Astrocyte of the hippocampus (primary cell): ENCODE measurements around the gene TAF3.
A peak's percentile ranks its signal among the peaks of the same experiment; 100 is the strongest.

Experiments
- DNase-seq: peaks from one replicate; pipeline ENCODE4 v3.0.0; 2011; ENCODE audit warnings: low read depth, low spot score

Gene TAF3

DNA sequence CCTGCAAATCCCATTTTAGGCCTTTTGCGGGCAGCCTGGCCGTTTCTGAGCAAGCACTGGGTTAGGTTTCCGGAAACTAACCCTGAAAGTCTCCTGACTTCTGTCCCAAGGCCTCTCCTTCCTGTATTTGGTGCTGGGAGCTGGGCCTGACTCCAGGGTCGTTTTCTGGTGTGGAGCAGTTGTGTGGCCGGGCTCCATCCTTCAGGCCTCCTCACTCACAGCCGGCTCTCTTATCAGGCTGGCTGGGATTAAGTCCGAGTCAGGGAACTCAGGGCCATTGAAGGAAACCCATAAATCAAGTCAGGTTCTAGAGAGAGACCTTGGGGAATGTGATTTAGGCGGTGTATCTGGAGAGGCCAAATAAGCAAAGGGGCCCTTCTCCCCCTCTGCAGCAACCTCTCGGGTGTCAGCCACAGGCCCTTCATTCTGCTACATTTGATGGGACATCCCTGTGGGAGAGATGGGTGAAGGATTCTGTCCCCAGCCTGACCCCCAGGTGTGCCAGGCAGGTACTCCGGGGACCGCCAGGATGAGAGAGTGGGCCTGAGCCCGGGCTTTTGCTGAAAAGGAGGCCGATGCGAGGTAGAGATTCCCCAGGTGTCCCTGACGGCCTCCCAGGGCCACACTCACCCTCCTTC, 239.4 kb downstream of the TAF3 start:
- no peak for DNase-seq

DNA sequence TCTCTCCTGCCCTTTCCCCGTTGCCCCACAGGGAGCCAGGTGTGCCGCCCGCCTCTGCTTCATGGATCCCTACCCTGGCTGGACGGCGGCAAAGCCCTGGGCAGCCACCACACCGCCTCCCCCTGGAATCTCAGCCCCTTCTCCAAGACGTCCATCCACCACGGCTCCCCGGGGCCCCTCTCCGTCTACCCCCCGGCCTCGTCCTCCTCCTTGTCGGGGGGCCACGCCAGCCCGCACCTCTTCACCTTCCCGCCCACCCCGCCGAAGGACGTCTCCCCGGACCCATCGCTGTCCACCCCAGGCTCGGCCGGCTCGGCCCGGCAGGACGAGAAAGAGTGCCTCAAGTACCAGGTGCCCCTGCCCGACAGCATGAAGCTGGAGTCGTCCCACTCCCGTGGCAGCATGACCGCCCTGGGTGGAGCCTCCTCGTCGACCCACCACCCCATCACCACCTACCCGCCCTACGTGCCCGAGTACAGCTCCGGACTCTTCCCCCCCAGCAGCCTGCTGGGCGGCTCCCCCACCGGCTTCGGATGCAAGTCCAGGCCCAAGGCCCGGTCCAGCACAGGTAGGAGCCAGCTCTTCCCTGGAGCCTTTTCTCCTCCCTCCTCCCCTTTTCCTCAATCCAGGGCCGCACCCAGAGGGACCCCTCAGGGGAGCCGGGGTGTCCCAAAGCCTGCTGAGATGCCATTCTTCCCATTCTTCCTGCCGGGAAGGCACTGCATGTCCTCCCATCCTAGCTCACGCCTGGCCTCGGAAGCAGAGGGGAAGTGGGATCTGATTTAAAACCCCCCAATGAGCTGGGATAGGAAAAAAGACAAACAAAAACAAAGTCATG, 240.2 kb downstream of the TAF3 start:
- DNase-seq = no peak

DNA sequence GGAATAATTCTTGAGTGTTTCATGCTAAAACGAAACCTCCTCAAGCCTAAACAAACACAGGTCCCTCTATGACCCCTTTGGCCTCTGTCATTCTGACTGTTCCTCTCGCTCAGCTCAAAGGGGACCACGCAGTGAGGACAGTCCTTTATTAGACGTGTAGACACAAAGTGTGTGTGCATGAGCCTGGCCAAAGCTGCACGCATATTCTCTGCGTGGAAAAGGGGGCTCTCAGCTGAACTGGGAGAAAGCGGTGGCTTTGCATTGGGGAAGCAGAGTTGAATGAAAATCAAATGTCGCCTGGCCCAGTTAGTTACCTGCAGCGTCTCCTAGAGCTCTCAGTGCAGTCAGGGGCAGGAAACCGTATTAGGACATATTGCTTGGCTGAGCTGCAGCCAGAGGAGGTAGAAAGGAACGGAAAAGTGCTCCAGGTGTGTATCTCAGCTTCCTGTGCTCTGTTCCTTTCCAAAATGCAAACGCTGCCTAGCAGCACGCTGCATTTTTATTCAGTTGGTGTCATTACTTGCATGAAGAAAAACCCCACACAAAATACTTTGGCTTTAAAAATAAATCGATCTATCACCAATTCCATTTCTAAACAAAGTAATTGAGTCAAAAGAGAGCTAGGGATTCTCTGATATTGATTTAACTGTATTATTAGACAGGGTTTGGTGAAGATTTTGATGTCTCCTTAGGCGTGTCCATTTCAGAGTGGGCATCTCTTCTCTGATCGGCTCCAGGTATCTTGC, 241.1 kb downstream of the TAF3 start:
- DNase-seq = no peak

DNA sequence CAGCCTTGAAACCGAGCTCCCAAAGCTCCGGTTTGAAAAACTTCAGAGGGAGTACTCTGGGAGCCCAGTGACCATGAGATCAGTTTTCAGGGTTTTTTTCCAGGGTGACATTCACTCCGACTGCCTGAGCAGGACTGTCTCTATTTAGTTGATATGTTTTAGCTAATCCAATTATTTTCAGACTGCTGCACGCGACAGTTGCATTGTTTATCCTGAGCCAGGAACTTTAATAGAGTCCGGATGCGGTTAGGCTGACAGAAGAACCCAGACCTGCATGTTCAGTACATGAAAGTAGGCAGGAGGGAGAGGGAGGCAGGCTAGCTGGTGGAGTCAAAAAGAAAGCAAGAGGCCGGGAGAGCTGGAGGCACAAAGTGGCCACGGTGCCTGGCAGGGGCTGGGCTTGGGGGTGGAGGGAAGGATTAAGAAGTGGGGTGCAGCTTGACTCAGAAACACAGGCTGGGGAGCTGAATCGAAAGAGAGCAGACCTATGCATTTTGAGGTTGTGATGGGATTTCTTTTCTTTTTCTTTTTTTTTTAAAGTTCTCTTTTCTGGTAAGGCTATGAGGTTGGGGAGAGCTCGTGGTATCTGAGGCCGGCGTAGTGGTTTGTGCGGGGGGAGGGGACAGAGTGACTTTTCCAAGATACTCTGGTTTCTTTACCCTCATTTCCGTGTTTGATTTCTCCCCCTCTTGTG, 241.9 kb downstream of the TAF3 start:
- peak; percentile 81 for DNase-seq

DNA sequence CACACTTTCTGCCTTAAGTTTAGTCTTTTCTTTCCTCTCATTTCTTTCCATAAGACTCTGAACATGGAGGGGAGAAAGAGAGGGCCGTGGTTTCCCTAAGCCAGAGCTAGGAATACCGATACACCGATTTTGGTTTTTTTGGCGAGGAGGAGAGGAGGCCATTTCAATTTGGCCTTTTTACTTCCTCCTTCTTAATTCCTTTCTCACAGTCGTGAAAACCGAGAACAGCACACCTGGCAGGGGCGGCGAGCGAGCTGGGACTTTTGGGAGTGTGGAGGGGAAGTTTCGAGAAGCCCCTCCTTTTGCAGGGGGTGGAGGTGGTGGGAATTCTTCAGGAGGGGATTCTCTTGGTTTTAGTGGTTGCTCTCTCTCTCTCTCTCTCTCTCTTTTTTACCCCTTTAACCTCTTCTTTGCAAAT, 242.4 kb downstream of the TAF3 start:
- no peak for DNase-seq

DNA sequence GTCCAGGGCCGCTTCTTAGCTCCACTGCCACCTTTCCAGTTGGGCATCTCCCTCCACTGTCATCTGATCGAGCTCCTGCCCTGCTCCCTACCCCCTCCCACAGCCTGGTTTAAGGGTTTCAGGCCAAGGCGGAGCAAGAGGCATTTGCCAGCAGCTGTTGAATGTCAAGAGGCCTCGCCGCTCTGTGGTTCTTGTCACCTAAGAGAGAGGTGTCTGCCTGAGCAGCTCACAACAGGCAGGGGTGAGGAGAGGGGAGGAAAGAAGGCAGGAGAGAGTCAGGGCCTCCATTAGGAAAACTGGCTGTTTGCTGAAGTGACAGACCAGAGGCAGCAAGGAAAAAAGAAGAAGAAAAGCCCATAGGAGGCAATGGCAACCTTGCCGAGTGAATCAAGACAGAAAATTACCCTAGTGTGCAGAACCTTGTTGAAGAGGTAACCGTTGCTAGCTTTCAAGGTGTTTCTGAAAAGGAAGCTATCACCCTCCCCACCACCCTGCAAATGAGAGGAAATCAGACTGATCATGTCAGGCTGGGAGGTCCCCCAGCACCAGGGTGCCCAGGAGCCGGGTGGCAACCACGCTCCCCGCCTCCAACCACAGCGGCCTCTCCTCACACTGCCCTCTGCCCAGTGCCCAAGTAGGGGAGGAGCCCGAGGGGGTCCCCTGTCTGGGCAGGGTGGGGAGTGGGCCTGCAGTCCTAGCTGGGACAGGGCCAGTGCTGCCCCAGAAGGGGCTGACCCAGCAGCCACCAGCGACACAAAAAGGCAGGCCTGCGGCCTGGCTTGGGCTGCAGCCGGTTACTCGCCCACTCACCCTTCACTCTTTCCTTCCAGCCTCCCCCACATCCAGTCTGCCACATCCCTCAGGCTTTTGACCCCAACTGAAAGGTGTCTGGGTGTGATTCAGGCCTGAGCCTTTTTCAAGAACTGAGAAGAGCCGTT, 243.2 kb downstream of the TAF3 start:
- no peak for DNase-seq

DNA sequence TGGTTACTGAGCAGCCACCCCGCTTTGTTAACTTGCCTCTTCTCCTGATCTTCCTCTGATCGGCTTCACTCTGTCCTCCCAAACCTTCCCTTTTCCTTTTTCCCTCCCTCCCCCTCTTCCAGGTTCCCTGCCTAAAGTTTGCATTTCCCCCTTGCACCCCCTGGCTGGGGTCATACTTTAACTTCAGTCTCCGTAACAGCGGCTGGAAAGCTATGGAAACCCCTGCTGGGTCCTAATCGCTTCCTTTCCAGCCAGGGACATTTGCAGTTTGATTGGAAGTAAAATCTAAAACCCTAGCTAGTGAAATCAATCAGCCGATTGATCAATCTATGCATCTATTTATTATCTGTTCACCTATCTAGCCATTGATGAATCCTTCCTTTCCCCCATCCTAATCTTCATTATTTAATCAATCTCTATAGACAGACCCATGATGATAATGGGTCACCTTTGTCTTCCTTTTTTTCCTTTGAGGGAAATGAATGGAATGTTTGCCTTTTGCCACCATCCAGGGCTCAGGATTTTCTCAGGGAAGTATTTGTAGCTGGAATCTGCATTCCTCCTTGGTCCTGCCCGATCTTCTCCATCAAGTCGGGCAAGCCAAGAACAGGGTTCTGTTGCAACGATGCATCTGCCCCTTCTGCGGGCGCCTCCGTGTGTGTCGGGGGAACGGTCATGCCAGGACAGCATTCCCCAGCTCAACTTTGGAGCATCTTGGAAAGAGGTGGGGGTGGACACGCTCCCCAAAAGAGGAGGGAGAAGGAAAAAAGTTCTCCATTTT, 245.0 kb downstream of the TAF3 start:
- no peak for DNase-seq

DNA sequence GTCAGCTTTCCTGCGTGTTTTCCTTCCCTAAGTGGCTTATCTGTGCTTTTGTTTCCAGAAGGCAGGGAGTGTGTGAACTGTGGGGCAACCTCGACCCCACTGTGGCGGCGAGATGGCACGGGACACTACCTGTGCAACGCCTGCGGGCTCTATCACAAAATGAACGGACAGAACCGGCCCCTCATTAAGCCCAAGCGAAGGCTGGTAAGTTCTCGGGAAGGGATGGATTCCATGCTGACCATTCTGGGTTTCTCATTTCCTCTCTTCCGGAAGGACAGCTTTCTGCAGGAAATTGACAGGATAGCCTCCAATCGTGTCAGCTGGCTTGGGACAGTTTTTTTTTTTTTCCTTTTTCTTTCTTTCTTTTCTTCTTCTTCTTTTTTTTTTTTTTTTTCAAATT, 245.6 kb downstream of the TAF3 start:
- DNase-seq = no peak

DNA sequence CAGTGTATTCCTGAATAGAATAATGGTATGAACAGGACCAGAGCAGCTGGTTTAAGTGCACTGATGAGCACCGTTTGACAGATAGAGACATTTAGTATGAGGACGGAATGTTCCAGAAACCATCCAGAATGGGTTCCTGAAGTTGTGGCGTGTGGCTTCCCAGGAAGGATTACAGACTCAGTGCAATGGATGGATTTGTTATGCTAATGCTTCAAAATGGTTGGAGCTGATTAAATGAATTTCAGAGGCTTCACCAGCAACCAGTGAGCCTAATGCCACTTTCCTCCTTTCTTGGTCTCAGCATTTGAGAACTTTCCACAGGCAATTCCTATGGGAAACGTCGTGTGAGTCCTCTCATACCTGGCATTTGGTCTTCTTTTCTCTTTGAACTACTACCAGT, 246.1 kb downstream of the TAF3 start:
- DNase-seq = no peak

DNA sequence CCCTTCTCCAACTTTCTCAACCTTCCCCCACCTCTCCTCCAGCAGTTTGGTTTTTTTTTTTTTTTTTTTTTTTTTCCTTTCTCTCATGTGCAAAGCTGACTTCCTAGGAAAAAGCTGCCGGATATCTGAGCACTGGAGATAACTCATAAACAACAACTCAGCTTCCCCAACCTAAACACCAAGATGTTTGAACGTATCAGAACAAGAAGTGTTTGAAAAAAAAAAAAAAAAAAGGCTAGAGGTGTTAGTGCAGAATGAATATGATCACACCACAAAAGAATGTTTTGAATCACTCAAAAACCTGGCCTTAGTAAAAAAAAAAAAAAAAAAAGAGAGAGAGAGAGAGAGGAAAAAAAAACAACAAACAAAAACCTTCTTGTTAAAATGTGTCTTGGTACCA, 247.3 kb downstream of the TAF3 start:
- no peak for DNase-seq

DNA sequence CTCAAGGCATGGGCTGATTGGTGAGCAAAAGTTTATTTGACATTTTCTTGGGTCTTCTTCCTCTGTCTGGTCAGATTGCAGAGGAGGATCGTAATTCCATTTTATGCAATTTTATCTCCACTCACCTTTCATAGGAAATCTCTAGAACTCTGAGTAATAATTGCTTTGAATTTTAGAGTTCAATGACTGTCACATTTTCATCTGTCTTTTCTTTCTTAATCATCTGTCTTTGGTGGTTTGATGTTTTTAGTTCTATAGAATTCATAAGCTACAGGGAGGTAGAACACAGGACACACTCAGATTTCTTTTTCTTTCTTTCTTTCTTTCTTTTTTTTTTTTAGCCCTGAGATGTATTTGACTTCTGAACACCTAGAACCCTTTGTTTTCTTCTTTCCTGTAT, 247.8 kb downstream of the TAF3 start:
- no peak for DNase-seq
